GM19351 (cell line): ENCODE results near the gene PALMD.

Source experiments
- ATAC-seq: cut with Tn5 transposase; IDR thresholded peaks from one replicate; pipeline ENCODE4 v1.9.1; 2021; ENCODE audit warnings: mild to moderate bottlenecking, moderate library complexity; ENCODE audit not compliant: unreplicated experiment

Gene PALMD

GRCh38 chr1:99657213-99658030 lies 11.5 kb downstream of the PALMD start:
- no peak for ATAC-seq

DNA sequence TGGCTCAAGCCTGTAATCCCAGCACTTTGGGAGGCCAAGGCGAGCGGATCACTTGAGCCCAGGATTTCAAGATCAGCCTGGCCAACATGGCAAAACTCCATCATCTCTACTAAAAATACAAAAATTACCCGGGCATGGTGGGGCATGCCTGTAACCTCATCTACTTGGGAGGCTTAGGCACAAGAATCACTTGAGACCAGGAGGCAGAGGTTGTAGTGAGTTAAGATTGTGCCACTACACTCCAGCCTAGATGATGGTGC lies 12.0 kb downstream of the PALMD start:
- no peak for ATAC-seq

DNA sequence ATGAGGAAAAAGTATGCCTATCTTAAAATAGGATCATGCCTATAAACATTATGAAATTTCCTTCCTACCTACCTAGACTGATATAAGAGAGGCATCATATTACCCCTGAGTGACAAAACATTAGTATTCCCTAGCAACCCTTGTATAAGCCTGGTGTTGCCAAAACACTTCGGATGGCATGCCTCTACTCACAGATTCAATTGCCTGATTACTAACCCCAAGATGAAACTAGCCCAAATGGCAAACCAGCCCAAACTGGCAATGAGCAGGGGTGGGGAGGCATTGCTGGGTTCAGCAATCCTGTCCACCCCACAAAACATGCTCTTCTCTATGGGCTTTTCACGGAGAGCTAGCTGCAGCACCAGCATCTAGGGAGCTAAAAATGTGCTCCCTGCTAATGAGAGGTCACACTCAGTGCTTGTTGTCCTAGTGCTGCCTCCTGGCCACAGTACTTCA lies 13.9 kb downstream of the PALMD start:
- no peak for ATAC-seq

DNA sequence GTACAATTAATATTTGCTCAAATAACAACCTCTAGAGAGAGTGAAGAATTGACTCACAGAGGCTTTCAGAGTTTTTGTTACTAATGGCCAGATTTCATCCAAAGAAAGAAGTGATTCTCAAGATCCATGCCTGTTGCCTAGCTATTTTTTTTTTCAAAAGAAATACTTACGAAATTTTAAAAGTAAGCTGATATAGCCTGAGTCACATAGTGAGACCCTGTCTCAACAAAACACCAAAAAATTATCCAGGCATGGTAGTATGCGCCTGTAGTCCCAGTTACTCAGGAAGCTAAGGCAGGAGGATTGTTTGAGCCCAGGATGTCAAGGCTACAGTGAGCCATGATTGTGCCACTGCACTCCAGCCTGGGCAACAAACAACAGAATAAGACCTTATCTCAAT lies 14.6 kb downstream of the PALMD start:
- no peak for ATAC-seq

GRCh38 chr1:99661780-99662179 lies 15.9 kb downstream of the PALMD start:
- ATAC-seq: no peak

- no peak for ATAC-seq
Measured at GRCh38 chr1:99662539-99663080, 16.7 kb downstream of the PALMD start.

DNA sequence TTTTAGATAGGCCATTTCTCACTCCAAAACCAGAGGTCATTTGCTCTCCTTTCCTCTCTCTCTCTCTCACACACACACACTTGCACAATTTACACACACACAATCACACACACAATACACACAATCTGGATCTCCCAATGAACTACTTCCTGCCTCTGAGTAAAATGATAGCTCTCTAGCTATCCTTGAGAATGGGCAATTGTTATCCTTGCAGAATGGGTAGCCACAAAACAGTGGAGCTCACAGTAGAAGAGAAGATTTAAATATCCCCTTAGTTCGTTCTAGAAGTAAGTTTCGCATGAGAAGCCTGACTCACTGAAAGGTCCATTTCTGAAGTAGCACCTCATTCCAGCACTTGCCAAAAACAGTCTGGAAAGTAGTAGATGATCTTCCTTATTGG lies 17.6 kb downstream of the PALMD start:
- ATAC-seq: no peak

DNA sequence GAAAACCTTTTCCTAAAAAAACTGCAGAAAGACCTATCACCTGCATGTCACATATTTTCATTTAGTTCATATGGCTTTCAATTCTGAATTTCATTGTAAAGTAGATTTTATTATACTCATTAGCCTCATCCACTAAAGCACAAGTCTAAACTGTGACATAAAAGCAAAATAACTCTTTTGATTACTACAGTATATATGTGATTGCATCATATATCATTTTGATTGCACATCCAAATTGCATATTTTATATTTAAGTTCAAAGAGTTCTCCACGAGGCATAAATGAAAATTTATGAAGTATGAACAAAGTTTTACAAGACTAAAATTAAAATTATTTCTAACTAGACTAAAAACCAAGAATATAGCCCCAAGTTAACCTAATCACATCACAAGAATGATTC lies 19.3 kb downstream of the PALMD start:
- no peak for ATAC-seq

- ATAC-seq: no peak
Measured at GRCh38 chr1:99669376-99669775, 23.5 kb downstream of the PALMD start.

DNA sequence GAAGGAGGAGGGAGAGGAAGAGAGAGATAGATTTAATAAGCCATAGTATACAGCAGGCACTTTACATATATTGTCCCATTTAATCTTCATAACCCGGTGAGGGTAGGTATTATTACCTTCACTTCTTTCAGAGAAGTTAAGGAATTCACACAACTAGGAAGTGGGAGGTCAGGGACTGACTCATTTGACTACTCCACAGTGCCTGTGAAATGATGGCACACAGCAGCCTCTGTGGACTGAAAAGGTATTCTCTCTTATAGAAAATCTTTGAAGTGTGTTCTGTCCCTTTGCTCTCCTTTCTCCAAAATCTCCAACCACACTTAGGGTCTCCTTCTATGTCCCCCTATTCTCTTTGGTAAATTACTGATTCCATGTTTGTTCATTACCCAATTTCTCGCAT lies 23.9 kb downstream of the PALMD start:
- no peak for ATAC-seq

DNA sequence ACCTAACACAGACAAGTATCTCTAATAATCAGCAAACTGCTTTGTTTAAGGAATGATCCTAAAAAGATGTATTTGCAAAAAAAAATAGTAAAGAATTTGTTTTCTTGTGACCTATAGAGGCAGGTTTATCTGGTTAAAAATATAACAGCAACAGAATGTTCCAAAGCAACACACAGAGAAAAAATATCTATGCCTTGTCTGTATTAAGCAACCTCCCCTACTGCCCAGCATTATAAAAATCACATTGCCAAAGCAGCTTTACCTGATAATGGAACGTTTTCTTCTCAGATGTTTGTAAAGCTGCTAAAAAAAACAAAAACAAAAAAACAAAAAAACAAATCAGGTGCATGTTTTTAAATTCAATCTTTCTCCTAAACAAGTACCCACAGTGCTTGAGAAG lies 24.7 kb downstream of the PALMD start:
- ATAC-seq: no peak

DNA sequence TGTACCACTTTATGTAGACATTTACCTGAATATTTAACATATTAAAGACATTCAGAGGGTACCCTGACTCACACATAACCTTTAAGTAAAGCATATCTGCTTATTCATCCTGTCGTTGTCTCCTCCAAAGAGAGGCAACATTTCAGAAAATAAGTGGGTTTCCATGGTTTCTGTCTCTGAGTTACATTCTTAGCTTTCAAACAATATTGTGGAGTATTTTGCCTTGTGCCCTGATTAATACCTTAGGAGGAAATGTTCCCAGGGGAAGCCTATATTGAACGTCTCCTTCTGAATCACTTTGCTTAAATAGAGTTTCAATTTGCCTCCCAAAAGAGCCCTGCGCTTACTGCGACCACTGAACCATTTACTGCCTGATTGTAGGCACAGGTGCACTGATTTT lies 26.1 kb downstream of the PALMD start:
- ATAC-seq: no peak

DNA sequence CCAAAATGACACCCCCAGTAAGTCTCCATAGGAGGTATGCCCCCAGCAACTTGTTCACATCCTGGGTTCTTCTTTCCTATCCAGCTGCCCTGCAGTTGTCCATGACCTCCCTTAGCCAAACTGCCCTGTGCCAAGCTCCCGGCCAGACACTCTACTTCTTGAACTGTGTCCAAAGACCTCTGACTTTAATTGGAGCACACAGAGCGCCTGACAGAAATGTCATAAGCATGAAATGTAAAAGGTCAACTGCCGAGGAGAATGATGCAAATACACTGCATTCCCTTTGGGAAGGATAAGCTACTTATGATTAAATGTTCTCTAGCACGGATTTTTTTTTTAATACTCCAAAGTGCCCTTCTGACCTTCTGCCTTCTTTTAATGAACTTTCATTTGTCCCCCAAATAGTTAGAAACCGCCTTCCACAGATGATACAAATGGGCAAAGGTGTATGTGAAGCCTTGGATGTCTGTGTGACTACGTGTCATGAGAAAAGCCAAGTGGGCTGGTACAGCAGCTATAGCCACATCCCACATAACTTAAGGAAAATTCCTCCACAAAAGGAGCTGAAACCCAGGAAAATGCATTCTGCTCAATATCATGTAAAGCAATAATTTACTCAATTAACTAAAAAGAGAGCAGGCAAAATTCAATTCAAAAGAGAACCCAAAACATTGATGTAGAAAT lies 26.8 kb downstream of the PALMD start:
- no peak for ATAC-seq

DNA sequence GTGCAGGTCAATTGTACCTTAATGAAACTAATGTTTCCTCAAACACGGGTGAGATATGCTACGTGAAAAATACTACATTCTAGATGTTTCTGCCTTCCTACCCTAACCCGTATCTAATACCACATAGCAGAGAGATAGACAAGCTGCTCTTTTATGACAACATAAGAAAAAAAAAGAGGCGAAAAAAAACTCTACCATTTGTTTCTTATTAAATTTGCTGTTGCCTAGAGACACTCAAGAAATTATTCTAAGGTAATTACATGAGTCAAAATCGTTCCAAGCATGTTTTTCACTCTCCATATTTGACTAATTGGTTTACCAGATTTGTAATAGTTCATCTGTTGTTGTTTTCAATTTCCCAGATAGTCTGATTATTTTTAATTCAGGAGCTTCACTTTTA lies 27.4 kb downstream of the PALMD start:
- ATAC-seq: no peak

GRCh38 chr1:99674115-99675064 lies 28.5 kb downstream of the PALMD start:
- ATAC-seq: no peak

DNA sequence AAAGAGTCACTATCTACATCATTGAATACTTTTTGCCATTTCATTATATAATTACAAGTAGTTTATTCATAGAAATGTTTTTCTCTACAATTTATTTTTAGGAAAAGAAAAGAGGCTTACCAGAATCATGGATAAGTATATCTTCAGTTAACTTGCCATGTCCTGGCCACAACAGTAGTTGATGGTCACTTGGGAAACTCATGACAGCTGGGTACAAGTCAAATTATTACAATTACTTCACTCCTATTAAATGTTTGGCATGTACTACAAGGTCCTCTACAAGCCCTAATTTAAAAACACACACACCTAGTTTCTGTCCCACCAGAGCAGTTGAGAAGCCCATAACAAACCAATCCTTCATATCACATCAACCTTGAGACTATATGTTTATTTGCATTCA lies 29.4 kb downstream of the PALMD start:
- ATAC-seq: no peak

- no peak for ATAC-seq
Measured at GRCh38 chr1:99675994-99676393, 30.1 kb downstream of the PALMD start.

DNA sequence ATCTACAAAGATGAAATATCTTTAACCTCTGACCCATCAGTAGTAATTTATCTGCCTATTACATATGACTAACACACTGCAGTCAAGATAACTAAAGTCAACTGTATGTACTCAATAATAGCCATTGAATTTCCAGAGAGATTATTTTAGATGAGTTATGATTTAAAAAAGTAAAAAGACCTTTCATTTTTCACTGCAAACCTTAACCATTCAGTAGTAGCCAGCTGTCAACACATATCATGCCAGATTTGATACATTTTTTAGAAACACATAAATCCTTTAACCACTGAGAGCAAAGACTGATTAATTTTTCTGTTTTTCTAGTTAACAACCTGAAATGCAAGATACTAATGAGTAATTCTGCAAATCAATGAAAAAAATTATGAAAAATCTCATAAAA lies 31.0 kb downstream of the PALMD start:
- no peak for ATAC-seq

DNA sequence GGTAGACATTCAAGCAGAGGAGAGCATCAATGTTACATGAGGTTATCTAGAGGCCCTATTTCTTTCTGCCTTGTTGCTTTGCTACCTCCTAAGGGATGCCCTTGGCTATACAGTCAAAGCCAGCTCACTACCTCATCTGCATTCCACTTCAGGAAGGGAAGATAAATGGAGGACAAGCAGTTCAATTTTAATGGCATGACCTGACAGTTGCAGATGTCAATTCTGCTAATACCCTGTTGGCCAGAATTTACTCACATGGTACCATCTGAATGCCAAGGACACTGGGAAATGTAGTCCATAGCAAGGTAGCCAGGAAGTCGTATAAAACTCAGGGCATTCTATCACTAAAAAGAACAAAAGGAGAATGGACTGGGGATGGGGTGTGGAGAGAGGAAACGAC lies 31.5 kb downstream of the PALMD start:
- no peak for ATAC-seq

DNA sequence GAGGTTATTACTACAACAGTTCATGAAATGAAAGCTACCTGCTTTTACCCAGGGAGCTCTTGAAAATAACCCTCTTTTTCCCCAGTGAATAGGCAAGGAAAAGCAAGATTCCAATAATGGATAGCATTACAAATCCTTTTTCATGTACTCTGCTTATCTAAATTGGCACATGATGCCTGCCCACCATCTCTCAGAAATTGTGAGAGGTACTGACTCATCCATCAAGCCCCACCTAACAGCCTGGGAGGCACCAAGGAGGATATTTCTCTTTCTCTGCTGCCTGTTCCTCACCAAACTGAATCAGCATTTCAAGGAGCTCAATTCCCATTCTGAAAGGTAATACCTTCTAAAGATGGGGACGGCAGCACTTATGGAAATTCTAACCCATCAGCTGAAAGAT lies 34.4 kb downstream of the PALMD start:
- no peak for ATAC-seq

- ATAC-seq: no peak
Measured at GRCh38 chr1:99681583-99681982, 35.7 kb downstream of the PALMD start.
